RWPE1 (cell line): ENCODE measurements around the gene PLA2G5.

Experiments
- CTCF ChIA-PET: fragments of 350-600 bp; sonication (Branson Sonifier 250); formaldehyde crosslinking; extraction: SDS; loops from one replicate; lab custom pipeline; 2021; lab: Yijun Ruan, JAX
- POLR2A ChIA-PET: fragments of 400-600 bp; formaldehyde crosslinking; extraction: SDS; loops from one replicate; lab custom pipeline; 2020; ENCODE audit warnings: antibody characterized with exemption; ENCODE audit not compliant: low non-redundant PET; lab: Yijun Ruan, JAX
- DNase-seq: peaks from one replicate; pipeline ENCODE4 v3.0.0; 2012; ENCODE audit warnings: low spot score
- H3K27ac ChIP-seq: fragments of 450-650 bp; 2 replicates; pipeline ENCODE4 v1.5.1; 2017
- CTCF ChIP-seq: fragments of 450-650 bp; conservative IDR thresholded peaks from 2 replicates; pipeline ENCODE4 v1.5.1; 2017; ENCODE audit warnings: low read depth, mild to moderate bottlenecking

PLA2G5 gene

GRCh38 chr1:20063861-20064292 is 6.1 kb upstream of the PLA2G5 start:
- CTCF ChIA-PET, result interaction anchor here (0.6 kb wide), 1 partner anchor 84 kb away, joined by 3 read pairs; the partner anchor contains the start of gene PLA2G2A
- peak; percentile 84 for DNase-seq
- POLR2A ChIA-PET, result no interaction called here

GRCh38 chr1:20068722-20069121 is 1.3 kb upstream of the PLA2G5 start:
- POLR2A ChIA-PET, result no interaction called here
- no peak for DNase-seq
- no peak overlapping the region for H3K27ac ChIP-seq
- TF ChIP-seq CTCF, result no peak
- CTCF ChIA-PET, result no interaction called here

More at GRCh38 chr1:20063861-20064292, 6.1 kb upstream of the PLA2G5 start:
- TF ChIP-seq CTCF, result no peak
- no peak overlapping the region for H3K27ac ChIP-seq

- no peak for DNase-seq
- ChIA-PET POLR2A (no interaction called here), CTCF (no interaction called here)
- TF ChIP-seq CTCF, result no peak
- H3K27ac ChIP-seq, result no peak overlapping the region
Observed at GRCh38 chr1:20070357-20070756, 363 bp downstream of the PLA2G5 start.

DNA sequence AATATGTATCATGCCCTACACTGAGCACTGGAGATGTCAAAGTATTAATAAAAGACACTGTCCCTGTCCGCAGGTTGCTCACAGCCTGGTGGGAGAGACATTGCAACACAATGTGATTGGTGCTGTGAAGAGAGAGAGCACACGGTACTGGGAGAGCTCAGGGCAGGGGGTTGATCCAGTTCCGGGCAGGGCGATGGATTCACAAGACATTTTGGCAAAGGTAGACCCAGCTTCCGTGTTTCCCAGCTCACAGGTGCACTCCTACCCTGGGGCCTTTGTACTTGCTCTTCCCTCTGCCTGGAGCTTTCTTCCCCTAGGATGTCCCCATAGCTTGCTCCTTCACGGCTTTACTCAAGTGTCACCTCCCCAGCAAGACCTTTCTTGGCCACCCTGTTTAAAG is 1.4 kb downstream of the PLA2G5 start:
- no peak overlapping the region for H3K27ac ChIP-seq
- POLR2A ChIA-PET, result no interaction called here
- TF ChIP-seq CTCF, result no peak
- no peak for DNase-seq
- CTCF ChIA-PET, result interaction anchor here (0.5 to 1.2 kb wide), 2 partner anchors 18 to 374 kb away, joined by 3 read pairs; no protein-coding TSS in a partner anchor

GRCh38 chr1:20072771-20073170 is 2.8 kb downstream of the PLA2G5 start:
- no peak for DNase-seq
- ChIA-PET POLR2A (no interaction called here), CTCF (no interaction called here)
- TF ChIP-seq CTCF, result no peak
- no peak overlapping the region for H3K27ac ChIP-seq

- DNase-seq, result no peak
- H3K27ac ChIP-seq, result no peak overlapping the region
- CTCF ChIA-PET, result no interaction called here
- POLR2A ChIA-PET, result no interaction called here
- TF ChIP-seq CTCF, result no peak
Observed at GRCh38 chr1:20073256-20073655, 3.3 kb downstream of the PLA2G5 start.
